DND-41 (cell line): ENCODE results near the gene METTL9.

Experiments
- CTCF ChIP-seq: IDR thresholded peaks from 2 replicates; pipeline ENCODE4 v1.5.1; 2012; ENCODE audit warnings: borderline replicate concordance, low read length, moderate library complexity, mild to moderate bottlenecking; ENCODE audit not compliant: poor library complexity, severe bottlenecking; ENCODE audit errors: extremely low read depth
- EZH2 ChIP-seq: IDR thresholded peaks from 3 replicates; pipeline ENCODE4 v1.6.1; 2012; ENCODE audit warnings: borderline replicate concordance, low read depth, mild to moderate bottlenecking, moderate library complexity, low read length, inconsistent platforms; ENCODE audit not compliant: severe bottlenecking

- TF ChIP-seq CTCF (no peak), EZH2 (no peak)
Measured at GRCh38 chr16:21664801-21665492, 65.6 kb downstream of the METTL9 start.
